ENCODE results near the gene KRABD2.

DNA sequence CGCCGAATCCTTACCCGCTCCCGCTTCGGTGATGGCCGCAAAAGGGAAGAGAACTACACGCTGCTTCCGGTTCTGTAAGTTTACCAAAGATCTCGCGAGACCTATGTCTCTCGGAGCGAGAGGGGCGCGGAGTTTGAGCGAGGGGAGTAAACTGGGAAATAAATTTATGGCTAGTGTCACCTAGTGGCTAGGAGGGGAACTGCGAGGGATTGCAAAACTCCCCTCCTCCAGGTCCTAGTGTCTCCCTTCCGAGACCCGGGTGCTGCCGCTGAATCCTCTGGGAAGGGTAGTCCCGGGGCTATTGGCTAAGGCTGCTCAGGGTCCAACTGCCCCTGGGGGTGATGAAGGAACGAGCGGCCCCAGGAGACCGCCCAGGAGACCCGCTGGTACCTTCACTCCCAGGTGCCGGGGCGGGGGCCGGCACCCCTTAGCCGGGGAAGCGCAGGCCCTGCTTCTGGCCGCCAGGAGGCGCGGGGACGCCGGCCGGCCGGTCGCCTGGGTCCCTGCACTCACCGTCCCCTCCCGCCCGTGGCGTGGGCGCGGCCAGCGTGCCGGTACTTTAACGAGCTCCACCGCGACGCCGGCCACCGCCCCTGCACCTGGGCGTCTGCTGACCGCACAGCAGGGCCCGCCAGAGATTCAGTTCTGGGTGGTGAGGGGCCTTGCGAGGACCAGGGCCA lies 6.8 kb upstream of the KRABD2 start, which contains the start of gene RPL26:
- TF ChIP-seq EZH2phosphoT487 (IDR thresholded peaks at IDR 0.05; ENCODE audit: insufficient read depth, low read depth) (no peak), EZH2 (IDR thresholded peaks at IDR 0.05; ENCODE audit: insufficient read depth, poor library complexity, severe bottlenecking) (no peak)
